Sigmoid colon (tissue), 7 donors: ENCODE results near the gene NT5DC1. TPM values are rescaled to one million over a fixed set of nuclear protein-coding genes. Genes with fewer than 3 reads are reported as not detected.
"Not testable (repeated sequence)": the region's sequence is repeated elsewhere in the genome, so short reads cannot be mapped to it uniquely, and the experiment has no call there.

Experiments used
- DNase-seq: peaks from one replicate; pipeline ENCODE4 v3.0.0-alpha.2; 2019
- H3K27ac ChIP-seq, 4 donors: fragments of 200-600 bp; sonication (generic); one replicate each; pipeline ENCODE4 v1.5.1; 2016 to 2019; ENCODE audit warnings: mild to moderate bottlenecking in 1 of 4
- H3K27me3 ChIP-seq, 3 donors: fragments of 200-600 bp; sonication (generic); one replicate each; pipeline ENCODE4 v1.5.1; 2019; ENCODE audit warnings: mild to moderate bottlenecking in 1 of 3
- H3K36me3 ChIP-seq, 4 donors: fragments of 200-600 bp; sonication (generic); one replicate each; pipeline ENCODE4 v1.5.1; 2016 to 2019
- H3K4me1 ChIP-seq, 4 donors: fragments of 200-600 bp; sonication (generic); one replicate each; pipeline ENCODE4 v1.5.1; 2017 to 2019
- H3K4me3 ChIP-seq, 4 donors: fragments of 200-600 bp; sonication (generic); one replicate each; pipeline ENCODE4 v1.5.1; 2017 to 2019; ENCODE audit warnings: mild to moderate bottlenecking in 2 of 4, moderate library complexity in 1 of 4
- H3K9me3 ChIP-seq, 4 donors: fragments of 200-600 bp in 3 of 4; sonication (generic) in 3 of 4; one replicate each; pipeline versions ENCODE4 v1.5.1 to v1.6.1; 2013 to 2019
- EP300 ChIP-seq, 4 donors: sonication (generic); formaldehyde crosslinking; IDR thresholded peaks; one replicate each; pipeline ENCODE4 v1.6.1; 2017; ENCODE audit warnings: antibody characterized with exemption in 4 of 4
- POLR2A ChIP-seq, 2 donors: fragments of 450-650 bp; IDR thresholded peaks; one replicate each; pipeline ENCODE4 v1.6.1; 2016; ENCODE audit warnings: antibody characterized with exemption in 2 of 2, mild to moderate bottlenecking in 2 of 2, moderate library complexity in 2 of 2
- POLR2AphosphoS5 ChIP-seq, 4 donors: sonication (generic); formaldehyde crosslinking; IDR thresholded peaks; one replicate each; pipeline ENCODE4 v1.6.1; 2017; ENCODE audit warnings: antibody characterized with exemption in 4 of 4
- WGBS, 2 donors: extraction: QIAGEN DNeasy Blood & Tissue Kit; methylation state at CpG; one replicate each; pipeline ENCODE4 v1.1.7; 2013; 5-methylcytosine and 5-hydroxymethylcytosine counted together
- intact Hi-C: fragments of 100-400 bp; cut with DNase I; formaldehyde crosslinking; loops from one replicate; pipeline ENCODE4 v1.15.1; 2023
- polyA plus RNA-seq, 3 donors: library from polyadenylated mRNA; stranded (reverse); fragments of 200-250 nt; gene quantifications; one replicate each; pipeline ENCODE4 v1.2.3, GENCODE V29; 2013
- total RNA-seq, 4 donors: library from RNA; depleted of rRNA; stranded (reverse); fragments of >200 nt; gene quantifications; one replicate each; pipeline ENCODE4 v1.1.0, GENCODE V29; 2016
- TF ChIP-seq, protein P1 (sequence below), 4 experiments: fragments of 450-650 bp in 3 of 4; fragments of 200-600 bp in 1 of 4; IDR thresholded peaks; one replicate each; pipeline ENCODE4 v1.5.1; 2016 to 2019; ENCODE audit warnings: antibody characterized with exemption in 4 of 4, mild to moderate bottlenecking in 3 of 4, moderate library complexity in 2 of 4
- donor health status: healthy with polysubstance abuse.
- donor health status: Bipolar disorder and iron deficiency.
- donor health status: healthy.

NT5DC1 gene
- total and polyA plus RNA-seq, 7 donors, result 8.2 to 21.7 (median 9.9) TPM

DNA sequence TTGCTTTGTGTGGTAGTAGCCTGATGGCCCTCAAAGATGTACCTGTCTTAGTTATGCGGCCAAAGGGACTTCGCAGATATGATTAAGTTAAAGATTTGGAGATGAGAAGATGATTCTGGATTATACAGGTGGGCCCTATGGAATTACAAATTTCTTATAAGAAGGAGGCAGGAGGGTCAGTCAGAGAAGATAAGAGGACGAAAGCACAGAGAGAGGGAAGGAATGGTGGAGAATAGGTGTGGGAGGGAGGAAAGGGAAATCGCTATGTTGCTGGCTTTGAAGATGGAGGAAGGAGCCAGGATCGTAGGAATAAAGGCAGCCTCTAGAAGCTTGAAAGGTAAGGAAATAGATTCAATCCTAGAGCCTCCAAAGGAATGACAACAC lies 180.3 kb downstream of the NT5DC1 start:
- Histone ChIP-seq H3K9me3 (no peaks in the 10 kb centered on the region), H3K36me3 (peaks cover 0 to 5% (median 0%) of the 10 kb centered on the region in 4 donors), H3K27ac (peak overlapping the region; percentile 98 to 100 (median 99)), H3K4me3 (no peak overlapping the region), H3K27me3 (no peaks in the 10 kb centered on the region), H3K4me1 (peaks cover 0 to 41% (median 35%) of the 10 kb centered on the region in 4 donors)
- DNase-seq, result no peak
- 92 to 94% methylated on average over 5 of the region's 5 CpGs for WGBS, 2 donors
- intact Hi-C loops, result no loop called here
- TF ChIP-seq, protein P1, sequence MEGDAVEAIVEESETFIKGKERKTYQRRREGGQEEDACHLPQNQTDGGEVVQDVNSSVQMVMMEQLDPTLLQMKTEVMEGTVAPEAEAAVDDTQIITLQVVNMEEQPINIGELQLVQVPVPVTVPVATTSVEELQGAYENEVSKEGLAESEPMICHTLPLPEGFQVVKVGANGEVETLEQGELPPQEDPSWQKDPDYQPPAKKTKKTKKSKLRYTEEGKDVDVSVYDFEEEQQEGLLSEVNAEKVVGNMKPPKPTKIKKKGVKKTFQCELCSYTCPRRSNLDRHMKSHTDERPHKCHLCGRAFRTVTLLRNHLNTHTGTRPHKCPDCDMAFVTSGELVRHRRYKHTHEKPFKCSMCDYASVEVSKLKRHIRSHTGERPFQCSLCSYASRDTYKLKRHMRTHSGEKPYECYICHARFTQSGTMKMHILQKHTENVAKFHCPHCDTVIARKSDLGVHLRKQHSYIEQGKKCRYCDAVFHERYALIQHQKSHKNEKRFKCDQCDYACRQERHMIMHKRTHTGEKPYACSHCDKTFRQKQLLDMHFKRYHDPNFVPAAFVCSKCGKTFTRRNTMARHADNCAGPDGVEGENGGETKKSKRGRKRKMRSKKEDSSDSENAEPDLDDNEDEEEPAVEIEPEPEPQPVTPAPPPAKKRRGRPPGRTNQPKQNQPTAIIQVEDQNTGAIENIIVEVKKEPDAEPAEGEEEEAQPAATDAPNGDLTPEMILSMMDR (IDR thresholded peaks at IDR 0.05), result no peak
- no peak for TF ChIP-seq POLR2A (IDR thresholded peaks at IDR 0.05)
- no peak for TF ChIP-seq EP300 (IDR thresholded peaks at IDR 0.05)
- no peak for TF ChIP-seq POLR2AphosphoS5 (IDR thresholded peaks at IDR 0.05)

DNA sequence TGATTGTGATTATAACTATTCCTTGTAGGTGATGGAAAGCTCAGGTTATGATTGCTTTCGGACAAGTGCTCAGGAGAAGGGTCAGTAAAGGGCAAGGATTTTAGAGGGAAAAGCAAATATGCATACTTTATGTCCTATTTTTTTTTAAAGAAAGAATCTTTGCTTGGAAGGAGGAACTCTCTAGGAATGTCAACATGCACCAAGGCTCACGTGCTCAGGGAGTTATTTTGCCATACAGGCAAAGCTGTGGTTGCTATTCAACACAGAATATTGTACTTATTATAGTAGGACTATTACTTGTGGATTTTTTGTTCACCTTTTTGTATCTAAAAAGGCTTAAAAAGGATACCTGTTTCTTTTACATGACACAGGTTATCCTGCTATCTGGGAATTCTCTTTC lies 182.0 kb downstream of the NT5DC1 start:
- H3K27me3 ChIP-seq, result no peaks in the 10 kb centered on the region
- H3K9me3 ChIP-seq, result no peaks in the 10 kb centered on the region
- no peak overlapping the region for H3K4me3 ChIP-seq
- H3K36me3 ChIP-seq, result peaks cover 0 to 5% (median 0%) of the 10 kb centered on the region in 4 donors
- 87% methylated on average over 2 of the region's 2 CpGs for WGBS, 2 donors
- no peak for TF ChIP-seq POLR2AphosphoS5 (IDR thresholded peaks at IDR 0.05)
- TF ChIP-seq, protein P1 (IDR thresholded peaks at IDR 0.05), result no peak
- no peak for TF ChIP-seq POLR2A (IDR thresholded peaks at IDR 0.05)
- no peak for TF ChIP-seq EP300 (IDR thresholded peaks at IDR 0.05)
- no peak for DNase-seq
- intact Hi-C loops, result no loop called here
- no peak overlapping the region for H3K27ac ChIP-seq
- H3K4me1 ChIP-seq, result peaks cover 0 to 23% (median 17%) of the 10 kb centered on the region in 4 donors

DNA sequence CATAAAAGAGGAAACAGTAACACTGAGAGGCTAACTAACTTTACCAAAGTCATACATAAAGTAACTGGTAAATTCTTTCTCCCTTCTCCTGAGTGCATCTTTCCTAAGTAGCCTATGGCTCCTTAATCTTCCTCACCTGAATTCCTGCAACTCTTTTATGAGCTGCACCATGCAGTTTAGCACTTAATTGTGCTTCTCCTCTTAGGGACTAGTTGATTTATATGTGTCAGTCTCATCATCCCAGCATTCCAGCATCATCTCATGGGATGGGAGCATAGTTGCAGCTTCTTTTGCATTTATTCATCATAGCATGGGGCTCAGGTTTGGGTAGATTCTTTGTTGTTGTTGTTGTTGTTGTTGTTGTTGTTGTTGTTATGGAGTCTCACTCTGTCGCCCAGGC lies 182.5 kb downstream of the NT5DC1 start:
- Histone ChIP-seq H3K4me1 (peaks cover 0 to 18% (median 13%) of the 10 kb centered on the region in 4 donors), H3K27ac (no peak overlapping the region), H3K9me3 (no peaks in the 10 kb centered on the region), H3K36me3 (peaks cover 0 to 3% (median 0%) of the 10 kb centered on the region in 4 donors), H3K4me3 (no peak overlapping the region), H3K27me3 (no peaks in the 10 kb centered on the region)
- TF ChIP-seq POLR2AphosphoS5 (IDR thresholded peaks at IDR 0.05) (no peak), EP300 (IDR thresholded peaks at IDR 0.05) (no peak), POLR2A (IDR thresholded peaks at IDR 0.05) (no peak)
- TF ChIP-seq, protein P1 (IDR thresholded peaks at IDR 0.05), result no peak
- DNase-seq, result no peak
- intact Hi-C loops, result no loop called here
- WGBS, 2 donors, result 76 to 92% methylated on average over 1 of the region's 1 CpG

DNA sequence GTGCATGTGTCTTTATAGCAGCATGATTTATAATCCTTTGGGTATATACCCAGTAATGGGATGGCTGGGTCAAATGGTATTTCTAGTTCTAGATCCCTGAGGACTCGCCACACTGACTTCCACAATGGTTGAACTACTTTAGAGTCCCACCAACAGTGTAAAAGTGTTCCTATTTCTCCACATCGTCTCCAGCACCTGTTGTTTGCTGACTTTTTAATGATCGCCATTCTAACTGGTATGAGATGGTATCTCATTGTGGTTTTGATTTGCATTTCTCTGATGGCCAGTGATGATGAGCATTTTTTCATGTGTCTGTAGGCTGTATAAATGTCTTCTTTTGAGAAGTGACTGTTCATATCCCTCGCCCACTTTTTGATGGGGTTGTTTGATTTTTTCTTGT lies 184.3 kb downstream of the NT5DC1 start:
- not testable (repeated sequence) for H3K9me3 ChIP-seq, DNase-seq, H3K27ac ChIP-seq, H3K4me3 ChIP-seq, H3K36me3 ChIP-seq, H3K4me1 ChIP-seq, H3K27me3 ChIP-seq
- intact Hi-C loops, result loop anchor here (5.0 kb wide), 1 partner anchor 247 kb away; no protein-coding TSS in a partner anchor
- 93 to 95% methylated on average over 4 of the region's 4 CpGs for WGBS, 2 donors

DNA sequence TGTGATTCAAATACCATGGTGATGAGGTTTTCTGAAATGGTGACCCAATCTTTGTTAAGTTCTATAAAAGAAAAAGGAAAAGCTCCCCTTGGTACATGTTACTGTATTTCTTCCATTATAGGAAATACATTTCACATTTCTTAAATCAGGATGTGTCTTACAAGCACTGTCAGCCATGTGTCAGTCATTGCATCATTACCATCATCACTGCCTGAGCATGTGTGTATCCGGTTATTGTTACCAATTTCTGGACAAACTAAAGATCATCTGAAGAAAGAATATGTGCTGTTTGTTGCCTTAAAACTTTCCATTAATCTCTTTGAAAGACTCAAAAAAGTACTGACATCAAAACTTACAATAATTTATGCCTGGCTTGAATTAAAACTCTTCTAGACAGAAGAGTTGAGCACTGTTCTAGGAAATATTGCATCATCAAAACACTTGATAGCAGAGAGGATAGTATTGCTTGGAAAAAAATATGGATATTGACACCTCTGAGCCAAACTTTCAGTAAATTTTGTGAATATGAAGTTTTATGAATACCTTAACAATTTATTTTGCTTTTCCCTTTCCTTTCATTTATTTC lies 186.2 kb downstream of the NT5DC1 start:
- Histone ChIP-seq H3K4me3 (no peak overlapping the region), H3K36me3 (no peaks in the 10 kb centered on the region), H3K9me3 (no peaks in the 10 kb centered on the region), H3K27me3 (no peaks in the 10 kb centered on the region), H3K27ac (no peak overlapping the region), H3K4me1 (no peaks in the 10 kb centered on the region)
- intact Hi-C loops, result loop anchor here (5.0 kb wide), 1 partner anchor 245 kb away; no protein-coding TSS in a partner anchor
- DNase-seq, result no peak
- WGBS, 2 donors, result 88 to 89% methylated on average over 1 of the region's 1 CpG
- TF ChIP-seq POLR2AphosphoS5 (IDR thresholded peaks at IDR 0.05), result no peak
- no peak for TF ChIP-seq POLR2A (IDR thresholded peaks at IDR 0.05)
- no peak for TF ChIP-seq EP300 (IDR thresholded peaks at IDR 0.05)
- TF ChIP-seq, protein P1 (IDR thresholded peaks at IDR 0.05), result no peak
